GM12878 (cell line): ENCODE measurements around the gene PGRMC2. TPM values are rescaled to one million over a fixed set of nuclear protein-coding genes. Genes with fewer than 3 reads are reported as not detected.

ENCODE experiments used
- ATAC-seq: fragments of 200-7000 bp; cut with Tn5 transposase; 3 replicates; pipeline ENCODE4 v1.9.1; 2020; ENCODE audit warnings: mild to moderate bottlenecking, moderate library complexity
- BruUV-seq: library from RNA; stranded (reverse); fragments of 400-500 nt; replicated peaks from 2 replicates; lab custom pipeline; 2021; lab: Mats Ljungman, UMichigan
- CTCF ChIA-PET: fragments of 300-600 bp; sonication (Branson Sonifier 250); formaldehyde crosslinking; extraction: SDS; loops from one replicate; lab custom pipeline; 2021; ENCODE audit warnings: inconsistent platforms; lab: Yijun Ruan, JAX
- POLR2A ChIA-PET: fragments of 350-600 bp; formaldehyde crosslinking; extraction: SDS; loops from one replicate; lab custom pipeline; 2021; ENCODE audit warnings: inconsistent platforms; lab: Charles Lee
- RAD21 ChIA-PET: fragments of 300-600 bp; sonication (Branson Sonifier 250); formaldehyde crosslinking; loops from one replicate; lab custom pipeline; 2023; ENCODE audit warnings: antibody characterized with exemption; ENCODE audit not compliant: unreplicated experiment; lab: Charles Lee
- SMC1A ChIA-PET: fragments of 300-600 bp; sonication (Branson Sonifier 250); formaldehyde crosslinking; loops from one replicate; lab custom pipeline; 2023; ENCODE audit not compliant: unreplicated experiment, uncharacterized antibody; lab: Charles Lee
- DNase-seq: peaks from one replicate; pipeline ENCODE4 v3.0.0-alpha.2; 2011; ENCODE audit warnings: low read depth, low spot score
- FAIRE-seq: peaks from 3 replicates; lab custom pipeline; 2011; peaks lifted over from hg19 to GRCh38; lab: Jason Lieb, UNC
- H2AFZ ChIP-seq: 2 replicates; pipeline ENCODE4 v1.6.0; 2011; ENCODE audit warnings: low read depth, low read length, control low read depth; ENCODE audit not compliant: control insufficient read depth
- H3K27ac ChIP-seq: 2 replicates; pipeline ENCODE4 v1.5.1; 2011; ENCODE audit warnings: control low read depth; ENCODE audit not compliant: control insufficient read depth, insufficient read depth
- H3K27me3 ChIP-seq, 2 experiments: replicated peaks in 1 of 2; 2 replicates each; pipeline versions ENCODE4 v1.6.0 to v1.6.1; 2011; ENCODE audit warnings: low read length in 1 of 2; ENCODE audit not compliant: control insufficient read depth in 2 of 2, insufficient read depth in 2 of 2
- H3K36me3 ChIP-seq, 2 experiments: 2 replicates each; pipeline ENCODE4 v1.5.1; 2011; ENCODE audit warnings: low read length in 1 of 2; ENCODE audit not compliant: control insufficient read depth in 2 of 2, insufficient read depth in 2 of 2
- H3K4me1 ChIP-seq: 2 replicates; pipeline ENCODE4 v1.6.1; 2011; ENCODE audit warnings: mild to moderate bottlenecking, low read length, moderate library complexity, mixed read lengths; ENCODE audit not compliant: control insufficient read depth, insufficient read depth
- H3K4me2 ChIP-seq: 2 replicates; pipeline ENCODE4 v1.6.0; 2011; ENCODE audit warnings: control low read depth; ENCODE audit not compliant: control insufficient read depth, insufficient read depth
- H3K4me3 ChIP-seq: fragments of 200-600 bp; sonication (generic); 2 replicates; pipeline ENCODE4 v1.5.1; 2016
- H3K79me2 ChIP-seq: 2 replicates; pipeline ENCODE4 v1.6.0; 2011; ENCODE audit warnings: low read length; ENCODE audit not compliant: control insufficient read depth, insufficient read depth
- H3K9ac ChIP-seq: 2 replicates; pipeline ENCODE4 v1.8.0; 2011; ENCODE audit warnings: low read length, control low read depth, mixed read lengths; ENCODE audit not compliant: control insufficient read depth, insufficient read depth
- H3K9me3 ChIP-seq: replicated peaks from 3 replicates; pipeline ENCODE4 v1.5.1; 2011; ENCODE audit warnings: mild to moderate bottlenecking, low read length; ENCODE audit not compliant: control insufficient read depth, insufficient read depth
- H4K20me1 ChIP-seq: 2 replicates; pipeline ENCODE4 v1.6.0; 2011; ENCODE audit not compliant: control insufficient read depth, insufficient read depth
- ATF2 ChIP-seq: IDR thresholded peaks from 2 replicates; pipeline ENCODE4 v1.6.1; 2012; ENCODE audit warnings: low read length, inconsistent platforms
- BMI1 ChIP-seq: fragments of 450-650 bp; IDR thresholded peaks from 2 replicates; pipeline ENCODE4 v1.6.1; 2016; ENCODE audit warnings: mild to moderate bottlenecking, moderate library complexity, borderline replicate concordance
- CBX3 ChIP-seq: fragments of 200-600 bp; sonication (generic); IDR thresholded peaks from 2 replicates; pipeline ENCODE4 v1.6.1; 2016; ENCODE audit warnings: low read depth, borderline replicate concordance
- CEBPZ ChIP-seq: fragments of 150-350 bp; IDR thresholded peaks from 2 replicates; pipeline ENCODE4 v1.6.1; 2016; ENCODE audit warnings: low read depth, low read length
- CHD1 ChIP-seq: IDR thresholded peaks from 2 replicates; pipeline ENCODE4 v1.6.1; 2012; ENCODE audit warnings: low read depth, low read length, improper control_type of control experiment
- DPF2 ChIP-seq: fragments of 450-650 bp; IDR thresholded peaks from 2 replicates; pipeline ENCODE4 v1.6.1; 2017; ENCODE audit warnings: mild to moderate bottlenecking
- HCFC1 ChIP-seq: fragments of 150-350 bp; IDR thresholded peaks from 2 replicates; pipeline ENCODE4 v1.6.1; 2014; ENCODE audit warnings: low read length
- MEF2B ChIP-seq: fragments of 450-650 bp; IDR thresholded peaks from 2 replicates; pipeline ENCODE4 v1.6.1; 2018; ENCODE audit warnings: mild to moderate bottlenecking, moderate library complexity; ENCODE audit not compliant: partially characterized antibody, poor library complexity, severe bottlenecking
- NFIC ChIP-seq: IDR thresholded peaks from 2 replicates; pipeline ENCODE4 v1.6.1; 2012; ENCODE audit warnings: low read depth, mild to moderate bottlenecking, inconsistent platforms, low read length, moderate library complexity
- NR2F1 ChIP-seq: fragments of 450-650 bp; conservative IDR thresholded peaks from 2 replicates; pipeline ENCODE4 v1.6.1; 2017; ENCODE audit warnings: mild to moderate bottlenecking
- PBX3 ChIP-seq: IDR thresholded peaks from 2 replicates; pipeline ENCODE4 v1.6.1; 2011; ENCODE audit warnings: mild to moderate bottlenecking, low read depth, low read length, moderate library complexity; ENCODE audit not compliant: insufficient replicate concordance
- RELA ChIP-seq: fragments of 450-650 bp; IDR thresholded peaks from 2 replicates; pipeline ENCODE4 v1.8.0; 2014; ENCODE audit warnings: borderline replicate concordance; ENCODE audit not compliant: partially characterized antibody
- SREBF1 ChIP-seq: IDR thresholded peaks from 2 replicates; pipeline ENCODE4 v1.6.1; 2012; ENCODE audit warnings: mild to moderate bottlenecking, low read length
- SRF ChIP-seq, 2 experiments: IDR thresholded peaks; 2 replicates each; pipeline ENCODE4 v1.6.1; 2011; ENCODE audit warnings: low read depth in 2 of 2, low read length in 2 of 2, mild to moderate bottlenecking in 1 of 2, moderate library complexity in 1 of 2
- SUPT20H ChIP-seq: IDR thresholded peaks from 2 replicates; pipeline ENCODE4 v1.6.1; 2011; ENCODE audit warnings: low read depth, mild to moderate bottlenecking, low read length, moderate library complexity, borderline replicate concordance; ENCODE audit not compliant: control insufficient read depth
- WRNIP1 ChIP-seq: IDR thresholded peaks from 2 replicates; pipeline ENCODE4 v1.6.1; 2011; ENCODE audit warnings: low read depth, low read length, improper control_type of control experiment, borderline replicate concordance
- WGBS: methylation state at CpG from one replicate; pipeline ENCODE4 v1.1.6; 2016; ENCODE audit warnings: low lambda C conversion rate; ENCODE audit not compliant: insufficient replicate concordance, insufficient coverage; ENCODE audit errors: missing lambda C conversion rate; 5-methylcytosine and 5-hydroxymethylcytosine counted together
- in situ Hi-C: fragments of 300-500 bp; cut with MboI; formaldehyde crosslinking; loops from 9 replicates; pipeline ENCODE4 v1.14.3; 2018; ENCODE audit warnings: mixed read lengths
- intact Hi-C: fragments of 100-400 bp; cut with micrococcal nuclease; formaldehyde crosslinking; loops from one replicate; pipeline ENCODE4 v1.14.2; 2022; ENCODE audit not compliant: unreplicated experiment
- polyA plus RNA-seq, 11 experiments: library from polyadenylated mRNA; depleted of rRNA in 4 of 11; unstranded in 6 of 11; stranded (reverse) in 5 of 11; fragments of >200 nt; fragmentation: Nextera tagmentation in 4 of 11; fragmentation: Illumina TruSeq in 1 of 11; extraction: Ambion mirVana in 4 of 11; extraction: Trizol in 1 of 11; gene quantifications; 1 replicate in 1 of 11; 2 replicates in 10 of 11; pipeline versions ENCODE4 v1.2.1 to v1.2.3, GENCODE V29; 2011 to 2016; ENCODE audit warnings: inconsistent platforms in 2 of 11, missing spikeins in 2 of 11, low read depth in 1 of 11
- total RNA-seq, 4 experiments: library from RNA; depleted of rRNA in 3 of 4; stranded (reverse); fragments of >200 nt in 3 of 4; fragmentation: Illumina TruSeq in 1 of 4; extraction: Trizol in 1 of 4; gene quantifications; 2 replicates each; pipeline versions ENCODE4 v1.2.1 to v1.2.3, GENCODE V29; 2013 to 2021

Gene PGRMC2
- total and polyA plus RNA-seq, 10 of the 15 experiments (the other 5 are each of a cell fraction or from before 2014, with no cell fraction given), result 6.3 to 38.4 (median 12.0) TPM

- TF ChIP-seq PBX3, result no peak
- TF ChIP-seq SRF (IDR thresholded peaks at IDR 0.05; ENCODE audit: low read depth in 2 of 2, low read length in 2 of 2), result no peak
- no peak for TF ChIP-seq BMI1
- no peak for TF ChIP-seq WRNIP1
- no peak for TF ChIP-seq ATF2
- TF ChIP-seq, all 136 proteins: peak for 0
These were observed 58.5 kb downstream of the PGRMC2 start (continued) for GRCh38 chr4:128228845-128229795.

- in situ Hi-C loops, result no loop called here
- Histone ChIP-seq H2AFZ (no peak overlapping the region), H4K20me1 (no peaks in the 10 kb centered on the region), H3K9ac (no peak overlapping the region), H3K4me3 (no peak overlapping the region), H3K4me2 (no peak overlapping the region), H3K4me1 (no peaks in the 10 kb centered on the region), H3K27me3 (no peaks in the 10 kb centered on the region), H3K27ac (no peak overlapping the region), H3K79me2 (no peaks in the 10 kb centered on the region), H3K9me3 (no peaks in the 10 kb centered on the region), H3K36me3 (no peaks in the 10 kb centered on the region)
- ATAC-seq (no peak), FAIRE-seq (no peak), DNase-seq (no peak)
- intact Hi-C loops, result no loop called here
- no TSS peak for BruUV-seq
- SMC1A ChIA-PET, result interaction anchor here (0.9 to 1.3 kb wide), 2 partner anchors 24 to 35 kb away, joined by 3 read pairs; no protein-coding TSS in a partner anchor
- CTCF ChIA-PET, result no interaction called here
- RAD21 ChIA-PET, result no interaction called here
- WGBS, result 46% methylated on average over 2 of the region's 2 CpGs
- POLR2A ChIA-PET, result no interaction called here
- TF ChIP-seq DPF2, result no peak
- no peak for TF ChIP-seq CBX3
- no peak for TF ChIP-seq SREBF1
- no peak for TF ChIP-seq NR2F1
- TF ChIP-seq SUPT20H, result no peak
- TF ChIP-seq CEBPZ, result no peak
- TF ChIP-seq HCFC1, result no peak
- no peak for TF ChIP-seq NFIC
- TF ChIP-seq MEF2B, result no peak
- no peak for TF ChIP-seq RELA
- TF ChIP-seq CHD1, result no peak
These were observed 59.5 kb downstream of the PGRMC2 start for GRCh38 chr4:128227991-128228571.
